GM21447 (cell line): ENCODE results near the gene ZNF845.
"Not testable (repeated sequence)": the region's sequence is repeated elsewhere in the genome, so short reads cannot be mapped to it uniquely, and the experiment has no call there.

ENCODE experiments used
- ATAC-seq: cut with Tn5 transposase; IDR thresholded peaks from one replicate; pipeline ENCODE4 v1.9.1; 2021; ENCODE audit not compliant: unreplicated experiment

The ZNF845 gene

DNA sequence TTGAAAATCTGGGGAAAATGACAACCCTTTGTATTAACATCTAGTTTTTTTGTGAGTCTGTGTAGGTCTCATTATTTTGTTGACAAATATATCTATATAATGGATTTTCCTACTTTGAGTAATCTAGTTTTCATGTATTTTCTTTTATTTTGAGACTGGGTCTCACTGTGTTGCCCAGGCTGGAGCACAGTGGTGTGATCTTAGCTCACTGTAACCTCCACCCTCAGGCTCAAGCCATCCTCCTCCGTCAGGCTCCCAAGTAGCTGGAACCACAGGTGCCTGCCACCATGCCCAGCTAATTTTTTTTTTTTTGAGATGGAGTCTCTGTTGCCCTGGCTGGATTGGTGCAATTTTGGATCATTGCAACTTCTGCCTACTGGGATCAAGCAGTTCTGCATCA, 41.2 kb downstream of the ZNF845 start:
- no peak for ATAC-seq

DNA sequence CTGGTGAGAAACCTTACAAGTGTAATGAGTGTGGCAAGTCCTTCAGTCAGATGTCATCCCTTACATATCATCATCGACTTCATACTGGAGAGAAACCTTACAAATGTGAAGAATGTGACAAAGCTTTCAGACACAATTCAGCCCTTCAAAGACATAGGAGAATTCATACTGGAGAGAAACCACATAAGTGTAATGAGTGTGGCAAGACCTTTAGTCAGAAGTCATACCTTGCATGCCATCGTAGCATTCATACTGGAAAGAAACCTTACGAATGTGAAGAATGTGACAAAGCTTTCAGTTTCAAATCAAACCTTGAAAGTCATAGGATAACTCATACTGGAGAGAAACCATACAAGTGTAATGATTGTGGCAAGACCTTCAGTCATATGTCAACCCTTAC, 47.8 kb downstream of the ZNF845 start:
- ATAC-seq: no peak

DNA sequence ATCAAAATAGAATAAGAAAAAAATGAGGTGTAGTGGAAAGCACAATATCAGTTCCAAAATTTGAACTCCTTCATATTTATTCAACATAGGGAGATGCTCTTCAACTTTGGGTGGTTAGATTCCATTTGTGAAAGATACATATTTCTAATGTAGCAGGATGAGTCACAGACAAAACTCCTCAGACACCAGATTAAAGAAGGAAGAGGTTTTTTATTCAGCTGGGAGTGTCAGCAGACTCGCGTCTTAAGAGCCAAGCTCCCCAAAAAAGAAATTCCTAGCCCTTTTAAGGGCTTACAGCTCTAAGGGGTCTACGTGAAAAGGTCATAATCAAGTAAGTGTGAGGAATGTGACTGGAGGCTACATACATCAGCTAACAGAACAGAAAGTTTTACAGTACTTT, 54.6 kb downstream of the ZNF845 start:
- ATAC-seq: no peak

DNA sequence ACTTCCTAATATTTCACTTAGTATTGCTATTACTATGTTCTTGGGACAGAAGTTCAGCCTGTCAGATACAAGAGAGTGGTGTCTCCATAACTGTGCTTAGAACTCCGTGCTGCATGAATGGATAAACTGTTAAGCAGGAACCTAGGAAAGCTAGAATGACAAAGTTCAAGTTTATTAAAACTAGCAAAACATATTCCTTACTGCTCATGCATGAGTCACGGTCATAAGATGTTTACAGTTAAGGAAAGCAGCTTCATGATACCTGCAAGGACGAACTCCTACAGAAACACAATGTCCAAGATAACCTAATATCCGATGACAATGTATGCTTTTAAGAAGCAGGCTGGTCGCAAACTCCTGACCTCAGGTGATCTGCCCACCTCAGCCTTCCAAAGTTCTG, 55.4 kb downstream of the ZNF845 start:
- no peak for ATAC-seq

DNA sequence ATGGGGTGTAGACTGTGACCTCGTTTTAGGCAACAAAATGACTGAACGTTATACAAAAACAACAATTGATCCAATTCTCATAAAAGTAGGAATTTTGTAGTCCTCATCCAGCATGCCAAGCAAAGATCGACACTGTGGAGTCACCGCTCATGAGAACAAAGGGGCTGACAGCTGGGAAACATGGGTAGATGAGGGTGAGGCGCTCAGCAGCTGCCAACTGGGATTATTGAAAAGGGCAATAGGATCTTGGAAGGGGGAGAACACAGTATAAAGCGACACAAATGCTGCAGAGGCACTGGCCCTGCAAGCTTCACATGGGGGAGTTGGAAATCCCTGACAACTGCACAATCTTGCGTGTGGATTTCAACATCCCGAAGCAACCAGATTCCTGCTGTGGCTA, 56.0 kb downstream of the ZNF845 start:
- ATAC-seq: no peak

DNA sequence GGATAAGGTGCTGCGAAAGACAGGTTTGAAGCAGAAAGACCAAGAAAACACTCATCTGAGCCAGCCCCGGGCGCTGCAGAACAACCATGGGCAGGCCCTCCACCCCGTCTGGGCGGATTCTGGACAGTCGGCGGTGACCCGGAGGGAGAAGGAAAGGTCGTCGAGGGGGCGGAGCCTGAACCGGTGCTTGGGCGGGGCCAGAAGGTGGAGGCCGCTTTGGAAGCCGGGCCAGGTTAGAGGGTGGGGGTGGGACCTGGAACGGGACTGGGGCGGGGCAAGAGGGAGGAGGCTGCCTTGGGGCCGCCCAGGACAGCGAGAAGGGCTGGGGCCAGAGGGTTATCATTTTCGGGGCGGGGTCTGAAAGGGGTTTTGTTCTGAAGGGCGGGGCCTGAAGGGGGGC, 56.4 kb downstream of the ZNF845 start:
- no peak for ATAC-seq

DNA sequence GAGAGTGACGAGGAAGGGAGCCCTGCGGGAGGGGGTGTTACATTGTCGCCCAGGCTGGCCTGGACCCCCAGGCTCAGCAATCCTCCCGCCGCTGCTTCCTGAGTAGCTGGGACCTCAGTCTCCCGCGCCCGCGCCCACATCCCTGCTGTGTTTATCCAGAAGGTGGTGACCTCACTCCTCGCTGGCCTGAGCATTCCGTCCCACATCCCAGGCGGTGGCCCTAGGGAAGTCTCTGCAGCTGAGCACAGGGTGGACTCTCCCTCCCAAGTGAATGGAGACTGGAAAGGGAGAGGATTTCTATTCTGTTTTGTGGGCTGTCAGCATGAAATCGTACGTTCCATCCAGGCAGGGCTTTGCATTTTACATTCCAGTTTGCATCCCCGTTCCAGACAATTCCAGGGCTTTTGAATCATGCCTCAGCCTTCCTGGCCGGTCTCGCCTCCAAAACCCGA, 61.0 kb downstream of the ZNF845 start:
- ATAC-seq: no peak

DNA sequence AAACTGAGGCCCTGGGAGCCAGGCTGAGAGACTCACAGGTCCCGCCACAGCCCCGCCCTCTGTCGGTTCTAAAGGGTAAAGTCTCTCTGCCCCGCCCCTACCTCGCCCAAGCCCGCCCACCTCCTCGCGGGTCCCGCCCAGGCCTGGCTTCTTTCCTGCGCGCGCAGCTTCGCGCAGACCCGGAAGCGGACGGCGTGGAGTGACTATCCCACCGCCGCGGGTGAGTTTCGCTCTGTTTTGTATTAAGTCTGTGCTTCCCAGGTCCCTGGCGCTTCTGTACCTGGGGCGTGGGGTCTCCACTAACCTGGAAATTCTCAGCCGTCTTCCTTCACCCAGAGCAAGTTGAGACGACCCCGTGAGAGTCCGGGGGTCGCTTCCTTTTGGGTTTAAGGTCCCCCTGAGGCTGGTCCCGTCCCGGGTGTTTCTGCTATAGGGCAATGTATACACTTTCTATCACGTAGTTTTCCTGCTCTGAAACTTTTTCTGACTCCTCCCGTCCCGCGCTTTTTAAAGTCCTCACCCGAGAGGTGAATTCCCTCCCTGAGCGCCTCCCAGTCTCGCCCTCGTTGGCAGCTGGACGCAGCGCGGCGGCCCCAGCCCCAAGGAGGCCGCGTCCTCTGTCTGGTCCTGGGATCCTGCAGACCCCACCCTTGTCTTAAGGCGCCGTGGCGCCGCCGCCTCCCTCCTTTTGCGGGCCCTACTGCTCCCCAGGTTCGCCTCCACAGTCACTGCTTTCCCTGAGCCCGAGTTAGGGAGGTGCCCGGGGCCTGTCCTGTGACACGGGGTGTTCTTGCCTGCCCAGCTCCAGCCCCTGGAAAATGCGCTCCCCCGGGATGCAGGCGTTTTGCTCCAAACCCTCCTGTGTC, 61.7 kb downstream of the ZNF845 start, which contains the start of gene ZNF765:
Gene ZNF765 (plus strand): TSS at position 176 of the 866 bp plus-strand sequence. CDS start 2,867 bp downstream, outside the sequence.
- ATAC-seq: peak; percentile 90

DNA sequence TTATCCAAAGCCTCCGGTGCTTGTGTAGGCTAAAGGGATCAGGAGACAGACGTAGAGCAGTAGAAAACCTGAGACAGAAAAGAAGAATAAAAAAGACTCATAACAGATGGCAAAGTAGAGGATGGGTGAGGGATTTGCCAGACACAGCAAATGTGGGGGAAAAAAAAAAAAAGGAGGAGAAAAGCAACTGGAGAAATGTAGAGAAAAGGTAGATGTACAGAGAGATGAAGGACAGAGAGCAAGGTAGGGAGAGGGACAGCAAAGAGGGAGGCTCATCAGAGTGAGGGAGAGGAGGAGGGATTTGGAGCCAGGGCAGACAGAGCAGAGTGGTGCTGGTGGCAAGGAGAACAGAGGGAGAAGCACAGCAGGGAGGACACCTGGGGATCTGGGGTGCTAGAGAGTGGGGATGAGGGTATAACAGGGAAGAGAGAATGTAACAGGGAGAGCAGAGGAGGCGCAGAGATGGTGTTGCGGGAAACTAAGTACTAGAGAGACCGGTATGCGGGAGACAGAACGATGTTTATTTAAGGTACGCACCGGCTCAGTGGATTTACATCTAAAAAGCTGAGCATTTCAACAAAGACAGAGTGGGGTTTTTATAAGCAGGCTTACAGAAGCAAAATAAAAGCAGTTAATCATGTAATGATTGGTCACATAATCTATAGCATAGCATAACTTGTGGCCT, 62.4 kb downstream of the ZNF845 start:
- not testable (repeated sequence) for ATAC-seq

DNA sequence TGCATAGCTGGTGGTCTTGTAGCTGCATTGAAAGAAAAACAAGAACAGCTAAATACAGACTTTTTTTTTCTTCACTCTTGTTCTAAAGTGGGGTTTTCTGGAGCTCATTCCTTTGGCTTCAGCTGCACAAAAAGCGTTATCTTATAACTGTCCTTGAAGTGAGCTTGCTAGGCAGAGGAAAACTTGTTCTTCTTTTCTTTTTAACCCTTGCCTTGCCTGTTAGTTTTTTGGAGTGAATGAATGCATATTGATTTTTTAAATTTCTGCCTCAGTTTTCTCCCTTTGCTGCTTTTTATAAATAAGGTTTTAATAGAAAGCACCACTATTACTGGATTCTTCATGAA, 62.9 kb downstream of the ZNF845 start:
- ATAC-seq: no peak

DNA sequence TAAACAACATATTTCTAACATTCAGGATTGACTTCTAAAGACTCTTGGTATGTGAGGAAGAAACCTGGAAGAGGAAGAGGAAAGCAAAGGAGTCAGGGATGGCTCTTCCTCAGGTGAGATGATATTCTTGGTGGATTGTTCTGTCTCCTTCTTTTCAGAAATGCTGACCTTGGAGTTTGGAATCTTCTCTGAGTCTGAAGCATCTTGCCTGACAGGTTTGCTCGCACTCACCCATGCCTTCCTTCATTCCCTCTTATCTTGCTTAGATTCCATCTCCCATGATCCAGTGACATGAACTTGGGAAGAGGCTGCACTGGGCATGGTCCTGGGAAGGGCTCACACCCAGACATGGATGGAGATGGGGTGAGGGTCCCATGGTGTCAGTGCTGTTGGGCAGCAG, 64.4 kb downstream of the ZNF845 start:
- ATAC-seq: not testable (repeated sequence)
